ENCODE measurements around the gene SIRT4. TPM values are rescaled to one million over a fixed set of nuclear protein-coding genes. Genes with fewer than 3 reads are reported as not detected.

SIRT4 gene
- total and polyA plus RNA-seq, 2 of the 13 experiments (the other 11 are each of a cell fraction or from before 2014, with no cell fraction given), result 3.4 to 5.8 TPM

DNA sequence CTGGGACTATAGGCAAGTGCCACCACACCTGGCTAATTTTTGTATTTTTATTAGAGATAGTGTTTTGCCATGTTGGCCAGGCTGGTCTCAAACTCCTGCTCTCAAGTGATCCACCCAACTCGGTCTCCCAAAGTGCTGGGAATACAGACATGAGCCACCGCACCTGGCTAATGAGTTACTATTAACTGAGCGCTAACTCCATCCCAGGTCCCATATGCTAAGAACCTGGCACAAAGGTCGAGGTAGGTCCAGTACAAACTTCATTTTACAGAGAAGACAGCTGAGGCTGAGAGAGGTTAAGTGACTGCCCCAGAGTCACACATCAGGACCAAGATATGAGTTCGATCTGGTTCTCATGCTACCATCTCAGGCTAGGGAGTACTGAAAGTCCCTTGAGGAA, 29.9 kb downstream of the SIRT4 start (continued):
- TF ChIP-seq, protein P1, sequence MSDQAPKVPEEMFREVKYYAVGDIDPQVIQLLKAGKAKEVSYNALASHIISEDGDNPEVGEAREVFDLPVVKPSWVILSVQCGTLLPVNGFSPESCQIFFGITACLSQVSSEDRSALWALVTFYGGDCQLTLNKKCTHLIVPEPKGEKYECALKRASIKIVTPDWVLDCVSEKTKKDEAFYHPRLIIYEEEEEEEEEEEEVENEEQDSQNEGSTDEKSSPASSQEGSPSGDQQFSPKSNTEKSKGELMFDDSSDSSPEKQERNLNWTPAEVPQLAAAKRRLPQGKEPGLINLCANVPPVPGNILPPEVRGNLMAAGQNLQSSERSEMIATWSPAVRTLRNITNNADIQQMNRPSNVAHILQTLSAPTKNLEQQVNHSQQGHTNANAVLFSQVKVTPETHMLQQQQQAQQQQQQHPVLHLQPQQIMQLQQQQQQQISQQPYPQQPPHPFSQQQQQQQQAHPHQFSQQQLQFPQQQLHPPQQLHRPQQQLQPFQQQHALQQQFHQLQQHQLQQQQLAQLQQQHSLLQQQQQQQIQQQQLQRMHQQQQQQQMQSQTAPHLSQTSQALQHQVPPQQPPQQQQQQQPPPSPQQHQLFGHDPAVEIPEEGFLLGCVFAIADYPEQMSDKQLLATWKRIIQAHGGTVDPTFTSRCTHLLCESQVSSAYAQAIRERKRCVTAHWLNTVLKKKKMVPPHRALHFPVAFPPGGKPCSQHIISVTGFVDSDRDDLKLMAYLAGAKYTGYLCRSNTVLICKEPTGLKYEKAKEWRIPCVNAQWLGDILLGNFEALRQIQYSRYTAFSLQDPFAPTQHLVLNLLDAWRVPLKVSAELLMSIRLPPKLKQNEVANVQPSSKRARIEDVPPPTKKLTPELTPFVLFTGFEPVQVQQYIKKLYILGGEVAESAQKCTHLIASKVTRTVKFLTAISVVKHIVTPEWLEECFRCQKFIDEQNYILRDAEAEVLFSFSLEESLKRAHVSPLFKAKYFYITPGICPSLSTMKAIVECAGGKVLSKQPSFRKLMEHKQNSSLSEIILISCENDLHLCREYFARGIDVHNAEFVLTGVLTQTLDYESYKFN (CRISPR knock-in tag; conservative IDR thresholded peaks at IDR 0.05), result peak; percentile 38
- TF ChIP-seq NFYC (CRISPR knock-in tag; IDR thresholded peaks at IDR 0.05) (no peak), ZNF205 (CRISPR knock-in tag; IDR thresholded peaks at IDR 0.05) (peak; percentile 99), ZNF782 (CRISPR knock-in tag; IDR thresholded peaks at IDR 0.05; ENCODE audit: borderline replicate concordance) (no peak), SP1 (IDR thresholded peaks at IDR 0.05) (no peak), SP1 (CRISPR knock-in tag; IDR thresholded peaks at IDR 0.05) (no peak), HMGA1 (CRISPR knock-in tag; conservative IDR thresholded peaks at IDR 0.05) (no peak), HDAC1 (CRISPR knock-in tag; IDR thresholded peaks at IDR 0.05) (no peak; the same call in 1 of the 2 replicates), TGIF2 (CRISPR knock-in tag; IDR thresholded peaks at IDR 0.05) (no peak), ZNF747 (CRISPR knock-in tag; IDR thresholded peaks at IDR 0.05; ENCODE audit: borderline replicate concordance) (no peak), RARA (CRISPR knock-in tag; IDR thresholded peaks at IDR 0.05) (no peak), MTA1 (CRISPR knock-in tag; IDR thresholded peaks at IDR 0.05; ENCODE audit: borderline replicate concordance) (no peak), ZNF282 (IDR thresholded peaks at IDR 0.05; ENCODE audit: partially characterized antibody) (no peak), TEAD2 (CRISPR knock-in tag; IDR thresholded peaks at IDR 0.05) (no peak), SRSF1 (optimal IDR thresholded peaks at IDR 0.05; ENCODE audit: low read depth, low read length) (no peak), RAD51 (IDR thresholded peaks at IDR 0.05; ENCODE audit: borderline replicate concordance) (no peak)
- TF ChIP-seq, protein P2, sequence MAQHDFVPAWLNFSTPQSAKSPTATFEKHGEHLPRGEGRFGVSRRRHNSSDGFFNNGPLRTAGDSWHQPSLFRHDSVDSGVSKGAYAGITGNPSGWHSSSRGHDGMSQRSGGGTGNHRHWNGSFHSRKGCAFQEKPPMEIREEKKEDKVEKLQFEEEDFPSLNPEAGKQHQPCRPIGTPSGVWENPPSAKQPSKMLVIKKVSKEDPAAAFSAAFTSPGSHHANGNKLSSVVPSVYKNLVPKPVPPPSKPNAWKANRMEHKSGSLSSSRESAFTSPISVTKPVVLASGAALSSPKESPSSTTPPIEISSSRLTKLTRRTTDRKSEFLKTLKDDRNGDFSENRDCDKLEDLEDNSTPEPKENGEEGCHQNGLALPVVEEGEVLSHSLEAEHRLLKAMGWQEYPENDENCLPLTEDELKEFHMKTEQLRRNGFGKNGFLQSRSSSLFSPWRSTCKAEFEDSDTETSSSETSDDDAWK (CRISPR knock-in tag; IDR thresholded peaks at IDR 0.05), result no peak
- TF ChIP-seq, protein P3, sequence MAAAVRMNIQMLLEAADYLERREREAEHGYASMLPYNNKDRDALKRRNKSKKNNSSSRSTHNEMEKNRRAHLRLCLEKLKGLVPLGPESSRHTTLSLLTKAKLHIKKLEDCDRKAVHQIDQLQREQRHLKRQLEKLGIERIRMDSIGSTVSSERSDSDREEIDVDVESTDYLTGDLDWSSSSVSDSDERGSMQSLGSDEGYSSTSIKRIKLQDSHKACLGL (CRISPR knock-in tag; IDR thresholded peaks at IDR 0.05), result no peak
- TF ChIP-seq, protein P4, sequence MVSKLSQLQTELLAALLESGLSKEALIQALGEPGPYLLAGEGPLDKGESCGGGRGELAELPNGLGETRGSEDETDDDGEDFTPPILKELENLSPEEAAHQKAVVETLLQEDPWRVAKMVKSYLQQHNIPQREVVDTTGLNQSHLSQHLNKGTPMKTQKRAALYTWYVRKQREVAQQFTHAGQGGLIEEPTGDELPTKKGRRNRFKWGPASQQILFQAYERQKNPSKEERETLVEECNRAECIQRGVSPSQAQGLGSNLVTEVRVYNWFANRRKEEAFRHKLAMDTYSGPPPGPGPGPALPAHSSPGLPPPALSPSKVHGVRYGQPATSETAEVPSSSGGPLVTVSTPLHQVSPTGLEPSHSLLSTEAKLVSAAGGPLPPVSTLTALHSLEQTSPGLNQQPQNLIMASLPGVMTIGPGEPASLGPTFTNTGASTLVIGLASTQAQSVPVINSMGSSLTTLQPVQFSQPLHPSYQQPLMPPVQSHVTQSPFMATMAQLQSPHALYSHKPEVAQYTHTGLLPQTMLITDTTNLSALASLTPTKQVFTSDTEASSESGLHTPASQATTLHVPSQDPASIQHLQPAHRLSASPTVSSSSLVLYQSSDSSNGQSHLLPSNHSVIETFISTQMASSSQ (IDR thresholded peaks at IDR 0.05; ENCODE audit: low read depth), result peak; percentile 36; the same call in 1 of the 2 replicates
- TF ChIP-seq, protein P4 (CRISPR knock-in tag; IDR thresholded peaks at IDR 0.05; ENCODE audit: borderline replicate concordance), result no peak

Data from HepG2 (cell line).